Tibial nerve (tissue), 4 donors: Measurements from ENCODE around the gene CANX.

ENCODE experiments used
- EP300 ChIP-seq, 2 donors: sonication (generic); formaldehyde crosslinking; IDR thresholded peaks; one replicate each; pipeline ENCODE4 v1.6.1; 2017; ENCODE audit warnings: antibody characterized with exemption in 2 of 2, mild to moderate bottlenecking in 1 of 2
- POLR2A ChIP-seq, 2 donors: fragments of 450-650 bp; IDR thresholded peaks; one replicate each; pipeline ENCODE4 v1.6.1; 2017; ENCODE audit warnings: antibody characterized with exemption in 2 of 2, mild to moderate bottlenecking in 2 of 2, moderate library complexity in 2 of 2
- TF ChIP-seq, protein P1 (sequence below), 5 experiments: fragments of 200-600 bp in 3 of 5; fragments of 450-650 bp in 2 of 5; sonication (generic) in 3 of 5; IDR thresholded peaks; one replicate each; pipeline ENCODE4 v1.5.1; 2016 to 2019; ENCODE audit warnings: antibody characterized with exemption in 5 of 5, mild to moderate bottlenecking in 3 of 5, moderate library complexity in 2 of 5

DNA sequence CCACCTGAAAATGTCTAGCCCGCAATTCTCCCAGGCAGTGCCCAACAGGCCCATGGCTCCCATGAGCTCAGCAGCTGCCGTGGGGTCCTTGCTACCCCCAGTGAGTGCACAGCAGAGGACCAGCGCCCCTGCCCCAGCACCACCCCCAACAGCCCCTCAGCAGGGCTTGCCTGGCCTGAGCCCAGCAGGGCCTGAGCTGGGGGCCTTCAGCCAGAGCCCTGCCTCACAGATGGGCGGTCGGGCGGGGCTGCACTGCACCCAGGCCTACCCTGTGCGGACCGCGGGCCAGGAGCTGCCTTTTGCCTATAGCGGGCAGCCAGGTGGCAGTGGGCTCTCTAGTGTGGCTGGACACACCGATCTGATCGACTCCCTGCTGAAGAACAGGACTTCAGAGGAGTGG, 75.7 kb downstream of the CANX start:
- TF ChIP-seq, protein P1, sequence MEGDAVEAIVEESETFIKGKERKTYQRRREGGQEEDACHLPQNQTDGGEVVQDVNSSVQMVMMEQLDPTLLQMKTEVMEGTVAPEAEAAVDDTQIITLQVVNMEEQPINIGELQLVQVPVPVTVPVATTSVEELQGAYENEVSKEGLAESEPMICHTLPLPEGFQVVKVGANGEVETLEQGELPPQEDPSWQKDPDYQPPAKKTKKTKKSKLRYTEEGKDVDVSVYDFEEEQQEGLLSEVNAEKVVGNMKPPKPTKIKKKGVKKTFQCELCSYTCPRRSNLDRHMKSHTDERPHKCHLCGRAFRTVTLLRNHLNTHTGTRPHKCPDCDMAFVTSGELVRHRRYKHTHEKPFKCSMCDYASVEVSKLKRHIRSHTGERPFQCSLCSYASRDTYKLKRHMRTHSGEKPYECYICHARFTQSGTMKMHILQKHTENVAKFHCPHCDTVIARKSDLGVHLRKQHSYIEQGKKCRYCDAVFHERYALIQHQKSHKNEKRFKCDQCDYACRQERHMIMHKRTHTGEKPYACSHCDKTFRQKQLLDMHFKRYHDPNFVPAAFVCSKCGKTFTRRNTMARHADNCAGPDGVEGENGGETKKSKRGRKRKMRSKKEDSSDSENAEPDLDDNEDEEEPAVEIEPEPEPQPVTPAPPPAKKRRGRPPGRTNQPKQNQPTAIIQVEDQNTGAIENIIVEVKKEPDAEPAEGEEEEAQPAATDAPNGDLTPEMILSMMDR (IDR thresholded peaks at IDR 0.05), result no peak
- TF ChIP-seq POLR2A (IDR thresholded peaks at IDR 0.05) (no peak), EP300 (IDR thresholded peaks at IDR 0.05) (no peak)
